HUDEP-2 (cell line): ENCODE measurements around the gene IQGAP3.
A peak's percentile ranks its signal among the peaks of the same experiment; 100 is the strongest.

Experiments used
- DNase-seq, 76 experiments: peaks; one replicate each; lab custom pipeline; 2025; ENCODE audit not compliant: unreplicated experiment in 76 of 76; lab: John Stamatoyannopoulos, UW

Gene IQGAP3

DNA sequence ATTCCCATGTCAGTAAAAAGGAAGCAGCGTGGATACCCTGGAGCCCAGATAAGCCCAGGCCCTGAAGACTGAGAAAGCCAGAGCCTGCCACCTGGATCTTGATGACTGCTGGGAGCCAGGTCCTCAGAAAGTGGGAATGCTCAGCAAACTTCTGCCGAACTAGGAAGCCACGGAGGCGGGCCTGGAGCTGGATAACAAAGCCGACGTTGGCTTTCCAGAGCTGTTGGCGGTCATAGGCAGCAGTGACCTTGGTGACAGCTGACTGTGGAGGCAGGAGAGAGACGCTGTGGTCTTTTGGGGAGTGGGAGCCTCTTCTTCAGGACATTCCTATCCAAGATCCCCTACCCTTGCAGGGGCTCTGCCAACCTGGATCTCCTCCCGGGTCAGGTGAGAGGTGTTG, 24.4 kb downstream of the IQGAP3 start:
- no peak for DNase-seq

DNA sequence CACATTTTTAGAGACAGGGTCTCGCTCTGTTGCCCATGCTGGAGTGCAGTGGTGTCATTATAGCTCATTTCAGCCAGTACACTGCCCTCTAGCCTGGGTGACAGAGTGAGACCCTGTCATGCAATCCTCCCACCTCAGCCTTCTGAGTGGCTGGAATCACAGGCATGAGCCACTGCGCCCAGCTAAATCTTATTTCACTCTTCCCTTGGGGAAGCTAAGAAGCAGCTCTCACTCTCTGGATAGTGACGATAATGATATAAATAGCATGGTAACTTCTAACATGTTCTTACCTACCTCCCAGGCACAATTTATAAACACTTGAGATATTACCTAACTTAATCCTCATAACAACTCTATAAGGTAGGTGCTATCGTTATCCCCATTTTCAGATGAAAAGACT, 24.9 kb downstream of the IQGAP3 start:
- DNase-seq = no peak

DNA sequence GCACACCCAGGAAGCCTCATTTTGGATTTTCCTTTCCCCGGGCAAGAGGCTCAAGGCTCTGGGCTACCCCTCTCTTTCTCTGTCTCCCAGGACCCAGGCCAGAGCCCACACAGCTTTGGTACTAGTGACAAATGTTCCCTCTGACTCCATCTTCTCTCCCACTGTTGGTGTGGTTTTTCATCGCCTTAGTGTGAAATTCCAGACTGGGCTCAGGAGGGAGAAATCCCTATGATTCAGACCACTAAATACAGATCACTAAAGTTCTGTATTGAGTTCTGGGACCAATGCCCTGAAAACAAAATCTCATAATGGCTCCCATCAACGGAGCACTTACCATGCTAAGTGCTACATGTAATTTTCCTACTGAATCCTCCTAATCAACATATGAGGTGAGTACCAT, 26.1 kb downstream of the IQGAP3 start:
- no peak for DNase-seq

DNA sequence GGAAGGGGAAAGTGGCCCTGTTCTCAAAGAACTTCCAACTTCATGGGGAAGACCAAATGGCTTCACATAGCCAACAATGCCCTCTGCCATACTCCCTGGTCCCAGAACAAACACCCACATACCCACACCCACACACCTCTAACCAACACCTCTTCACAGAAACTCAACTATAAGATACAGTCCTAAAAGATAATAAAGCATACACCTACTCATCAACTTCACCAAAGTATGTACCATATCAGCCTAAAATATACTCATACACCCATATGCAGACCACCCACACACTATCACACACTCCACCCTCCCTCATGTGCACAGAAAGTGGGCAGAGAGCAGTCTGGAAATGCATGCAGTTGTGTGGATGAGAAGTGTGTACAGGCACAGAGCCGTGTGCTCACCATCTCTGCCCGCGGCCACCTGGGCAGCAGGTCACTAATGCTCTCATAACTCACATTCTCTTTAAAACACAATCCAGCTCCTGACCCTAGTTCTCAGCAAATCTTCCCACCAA, 27.7 kb downstream of the IQGAP3 start:
- no peak for DNase-seq

DNA sequence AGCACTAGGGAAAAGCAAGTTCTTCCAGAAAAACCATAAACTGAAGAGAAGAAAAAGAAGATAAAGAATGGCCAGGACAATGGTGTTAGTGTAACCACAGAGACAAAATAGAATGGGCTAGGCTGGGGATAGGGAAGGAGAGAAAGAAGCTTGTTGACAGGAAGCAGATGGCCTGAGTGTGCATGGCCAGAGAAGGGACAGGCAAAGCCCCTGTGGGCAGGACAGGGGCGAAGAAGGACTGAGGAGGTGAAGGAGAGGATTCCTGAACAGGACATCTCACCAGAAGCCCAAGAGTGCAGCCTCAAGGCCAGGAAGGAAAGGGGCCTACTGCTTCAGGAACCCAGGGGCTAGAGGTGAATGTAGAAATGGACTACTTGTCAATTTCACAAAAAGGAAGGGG, 29.3 kb downstream of the IQGAP3 start:
- no peak for DNase-seq

DNA sequence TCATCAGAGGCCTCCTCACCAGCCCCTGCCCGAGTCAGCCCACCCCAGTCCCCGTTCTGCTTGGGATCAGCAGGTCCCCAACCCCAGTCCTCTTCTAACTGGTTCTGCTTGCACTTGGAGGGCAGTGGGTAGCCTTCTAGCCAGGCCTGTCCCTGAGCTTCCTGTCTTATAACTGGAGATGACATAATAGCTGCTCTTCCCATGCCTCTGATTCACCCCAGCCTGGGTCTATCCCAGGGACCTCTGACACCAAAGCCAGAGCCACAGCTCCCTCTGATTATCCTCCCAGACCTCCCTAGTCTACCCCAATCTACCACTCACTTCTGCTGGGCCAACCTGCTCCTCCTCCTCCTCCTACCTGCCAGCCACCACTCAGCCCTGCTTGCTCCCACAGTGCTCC, 31.4 kb downstream of the IQGAP3 start:
- no peak for DNase-seq

DNA sequence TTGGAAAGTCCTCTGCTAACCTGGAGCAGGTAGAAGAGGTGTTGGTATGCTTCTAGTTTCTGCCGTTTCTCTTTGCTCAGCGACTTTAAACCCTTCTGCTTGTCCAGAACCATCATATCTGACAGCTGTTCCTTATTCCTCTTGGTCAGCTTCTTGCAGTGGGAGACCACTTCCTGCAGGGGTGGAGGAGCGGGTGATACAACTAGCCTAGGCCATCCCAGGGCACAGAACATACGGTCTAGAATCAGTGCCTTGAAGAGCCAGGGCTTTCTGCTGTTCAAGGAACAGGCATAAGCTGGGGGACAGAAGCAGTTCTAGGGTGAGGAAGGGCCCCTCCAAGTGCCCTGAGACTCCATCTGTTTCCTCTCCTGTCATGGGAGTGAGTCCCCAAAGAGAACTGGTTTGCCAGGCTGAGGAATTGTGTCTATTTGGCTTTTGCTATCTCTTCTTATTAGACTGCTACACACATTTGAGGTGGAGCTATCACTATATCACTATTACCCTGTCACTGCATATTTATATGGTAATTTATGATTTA, 32.5 kb downstream of the IQGAP3 start:
- DNase-seq = no peak

DNA sequence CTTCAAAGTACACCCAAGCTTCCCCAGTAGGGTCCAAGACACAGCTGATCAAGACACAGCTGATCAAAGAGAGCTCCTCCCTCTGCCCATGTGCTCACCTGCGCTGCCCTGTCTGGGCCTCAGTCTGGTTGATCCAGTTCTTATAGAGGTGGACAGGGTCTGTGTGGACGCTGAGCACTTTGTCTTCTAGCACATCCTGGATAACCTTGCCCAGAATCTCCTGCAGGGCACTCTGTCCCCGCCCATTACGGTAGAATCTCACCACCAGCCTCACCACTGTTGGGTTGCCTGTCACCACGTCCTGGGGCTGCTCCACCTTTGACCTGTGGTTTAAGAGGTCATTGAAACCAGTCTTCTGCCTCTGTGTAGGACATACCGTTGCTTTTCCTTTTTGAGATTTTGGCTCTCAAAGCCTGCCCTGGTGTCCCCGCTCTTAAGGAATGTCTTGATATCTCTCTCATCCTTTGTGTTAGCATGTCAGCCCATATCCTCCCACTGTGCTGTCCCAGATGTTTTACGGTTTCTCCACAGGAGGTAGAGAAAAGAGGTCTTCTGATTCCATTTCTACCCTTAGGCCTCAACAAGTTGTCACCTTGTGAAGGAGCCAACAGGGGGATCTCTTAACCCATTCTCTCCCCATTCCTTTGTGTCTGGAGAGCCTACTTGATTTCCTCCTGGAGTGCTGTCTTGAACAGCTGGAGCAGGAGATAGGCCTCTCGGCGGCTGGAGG, 33.5 kb downstream of the IQGAP3 start:
- DNase-seq = no peak

DNA sequence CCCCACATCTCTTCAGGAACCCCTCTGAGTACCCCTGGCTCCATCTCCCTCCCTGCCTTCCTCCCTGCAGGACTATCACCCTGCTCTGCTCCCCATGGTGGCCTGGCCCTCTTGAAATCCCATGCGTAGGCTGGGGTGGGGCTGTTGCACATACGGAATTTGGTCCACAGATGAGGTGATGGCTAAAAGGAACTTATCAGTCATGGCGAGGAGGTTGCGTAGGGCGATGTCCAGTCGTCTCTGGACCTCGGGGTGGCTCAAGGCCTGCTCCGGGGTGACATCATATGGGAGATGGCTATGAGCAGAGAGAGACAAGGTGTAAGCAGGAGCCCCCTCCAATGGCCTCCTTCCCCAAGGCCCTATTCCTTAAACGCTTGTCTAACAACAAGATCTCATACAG, 35.3 kb downstream of the IQGAP3 start:
- DNase-seq = no peak

DNA sequence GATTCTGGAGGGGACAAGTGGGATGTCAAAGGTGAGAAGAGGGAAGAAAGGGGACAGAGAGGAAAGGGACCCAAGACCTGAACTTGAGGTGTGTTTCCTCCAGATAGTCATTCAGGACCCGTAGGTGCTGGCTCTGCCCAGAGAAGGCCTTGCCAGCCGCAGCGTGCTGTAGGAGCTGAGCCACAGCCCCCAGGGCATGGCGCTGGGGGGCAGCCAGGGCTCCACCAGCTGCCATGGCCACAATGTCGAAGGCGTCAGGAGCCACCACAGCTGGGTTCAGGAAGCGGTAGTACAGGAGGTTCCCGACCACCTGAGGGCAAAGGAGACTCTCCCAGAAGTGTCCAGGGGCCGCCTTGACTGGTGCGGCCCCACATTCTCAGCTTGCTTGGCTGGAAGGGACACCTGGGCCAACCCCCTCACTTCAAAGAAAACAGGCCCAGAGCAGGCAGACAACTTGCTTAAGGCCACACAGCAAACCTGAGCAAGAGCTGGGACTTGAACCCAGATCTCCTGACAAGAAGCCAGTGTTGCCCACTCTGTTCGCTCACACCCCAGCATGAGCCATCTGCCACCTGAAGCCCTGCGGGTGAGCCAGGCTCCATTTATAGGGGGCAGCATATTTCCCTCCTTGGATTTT, 37.8 kb downstream of the IQGAP3 start:
- DNase-seq = no peak

DNA sequence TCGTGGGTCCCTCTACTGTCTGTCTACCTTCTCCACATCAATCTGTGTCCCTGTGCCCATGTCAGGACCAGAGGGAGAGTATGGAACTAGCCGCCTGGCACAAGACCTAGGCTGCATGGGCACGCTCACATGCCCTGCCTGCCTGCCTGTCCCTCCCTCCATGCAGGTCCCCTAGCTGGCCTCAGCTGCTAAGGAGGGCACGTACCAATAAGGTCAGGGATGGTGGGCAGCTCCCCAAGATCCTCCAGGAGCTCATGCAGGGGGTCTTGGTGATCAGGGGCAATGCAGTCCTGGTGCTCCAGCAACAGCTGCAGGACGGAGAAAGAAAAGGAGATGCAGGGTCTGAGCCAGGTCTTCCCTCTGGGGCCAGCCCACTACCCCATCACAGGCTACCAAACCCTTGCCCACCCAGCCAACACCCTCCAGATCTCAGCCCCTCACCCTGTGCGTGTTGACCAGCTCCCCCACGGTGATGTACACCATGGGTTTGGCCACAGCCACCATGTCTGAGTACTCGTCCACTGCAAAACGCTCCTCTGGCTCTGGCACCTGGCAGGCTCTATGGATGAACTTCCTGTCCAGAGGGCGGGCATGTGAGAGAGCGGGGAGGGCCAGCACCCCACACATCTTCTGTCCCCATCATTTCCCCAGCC, 38.7 kb downstream of the IQGAP3 start:
- DNase-seq = no peak

DNA sequence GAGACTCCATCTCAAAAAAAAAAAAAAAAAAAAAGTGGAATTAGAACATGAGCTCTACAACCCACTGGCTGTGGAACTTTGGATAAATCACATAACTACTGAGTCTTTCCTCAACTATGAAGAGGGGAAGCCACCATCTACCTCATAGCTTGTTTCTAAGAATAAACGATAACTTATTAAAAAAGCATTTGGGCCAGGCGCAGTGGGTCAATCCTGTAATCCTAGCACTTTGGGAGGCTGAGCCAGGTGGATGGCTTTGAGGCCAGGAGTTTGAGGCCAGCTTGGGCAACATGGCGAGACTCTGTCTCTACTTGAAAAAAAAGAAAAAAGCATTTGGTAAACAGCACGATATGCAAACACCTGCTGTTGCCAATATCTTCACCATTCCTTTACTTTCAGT, 40.0 kb downstream of the IQGAP3 start:
- DNase-seq = no peak

DNA sequence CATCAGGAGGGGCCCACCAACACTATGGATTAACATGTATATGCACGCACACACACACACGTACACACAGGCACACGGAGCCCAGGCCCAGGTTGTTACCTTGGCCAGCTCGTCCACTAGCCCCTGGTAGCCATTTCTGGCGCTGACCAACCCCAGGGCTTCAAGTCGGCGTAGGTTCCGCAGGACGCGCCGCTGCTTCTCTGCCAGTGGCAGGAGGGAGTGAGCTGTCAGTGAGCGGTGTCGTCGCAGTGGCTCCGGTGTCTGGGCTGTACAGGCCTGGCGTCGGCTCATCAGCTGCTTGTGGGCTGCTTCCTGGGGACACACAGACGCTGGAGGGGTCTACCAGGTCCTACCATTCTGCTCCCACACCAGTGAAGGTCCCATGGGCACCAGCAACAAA, 42.4 kb downstream of the IQGAP3 start:
- DNase-seq = no peak

DNA sequence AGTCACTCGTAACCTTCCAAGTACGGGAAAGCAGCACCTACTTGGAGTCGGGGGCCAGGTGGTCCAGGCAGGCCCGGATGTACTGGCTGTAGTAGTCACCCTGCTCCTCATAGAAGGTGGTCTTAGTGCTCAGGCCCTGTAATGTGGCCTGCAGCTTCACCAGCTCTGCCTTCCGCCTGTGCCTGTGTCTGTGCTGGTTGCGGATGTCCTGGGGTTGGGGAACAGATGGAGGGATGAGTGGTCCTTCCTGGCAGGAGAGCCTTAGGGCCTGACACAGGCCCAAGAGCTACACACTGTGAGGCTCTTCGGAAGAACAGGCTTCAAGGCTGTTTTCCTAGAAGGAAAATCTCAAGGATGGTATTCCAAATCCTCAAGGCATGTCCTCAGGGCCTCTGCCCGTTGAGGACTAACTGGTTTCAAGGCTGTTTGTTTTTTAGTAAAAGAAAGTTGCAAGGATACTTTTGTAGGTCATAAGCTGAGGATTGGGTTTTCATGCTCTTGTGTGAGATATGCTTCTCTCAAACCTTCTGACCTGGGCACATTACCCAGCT, 43.4 kb downstream of the IQGAP3 start:
- DNase-seq = no peak

DNA sequence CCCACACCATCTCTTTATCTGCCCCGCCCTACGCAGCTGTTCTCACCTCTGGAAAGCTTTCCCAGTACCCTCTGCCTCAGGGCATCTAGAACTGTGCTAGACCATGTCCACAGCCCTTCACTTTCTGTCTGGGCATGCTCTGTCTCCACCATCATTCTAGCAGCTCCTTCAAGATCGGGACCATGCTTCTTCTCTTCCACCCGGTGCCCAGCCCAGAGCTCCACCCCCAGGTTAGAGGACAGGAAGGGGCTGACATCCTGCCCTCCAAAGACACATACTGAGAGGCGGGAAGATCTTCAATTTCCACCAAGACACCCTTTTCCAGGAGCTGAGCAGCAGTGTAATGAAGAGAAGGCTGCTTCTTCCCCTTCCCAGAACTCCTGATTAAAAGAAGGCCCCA, 44.1 kb downstream of the IQGAP3 start:
- DNase-seq = no peak

DNA sequence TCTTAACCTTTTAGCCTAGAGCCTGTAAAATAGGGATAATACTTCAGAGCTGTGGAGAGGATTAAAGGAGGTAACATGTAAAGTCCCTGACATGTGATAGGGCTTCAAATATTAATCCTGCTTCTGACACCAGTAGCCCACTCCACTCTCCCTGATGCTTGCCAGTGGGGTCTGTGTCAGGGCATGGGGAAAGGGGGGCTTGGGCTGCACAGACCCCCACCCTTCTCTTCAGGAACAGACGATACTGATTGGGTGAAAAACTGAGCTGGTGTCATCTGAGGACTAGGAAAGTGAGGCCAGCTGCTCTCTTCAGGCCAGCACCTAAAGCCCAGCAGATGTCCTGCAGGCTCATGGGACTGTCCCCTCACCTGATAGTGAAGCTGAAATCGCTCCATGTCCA, 44.8 kb downstream of the IQGAP3 start:
- DNase-seq = no peak

DNA sequence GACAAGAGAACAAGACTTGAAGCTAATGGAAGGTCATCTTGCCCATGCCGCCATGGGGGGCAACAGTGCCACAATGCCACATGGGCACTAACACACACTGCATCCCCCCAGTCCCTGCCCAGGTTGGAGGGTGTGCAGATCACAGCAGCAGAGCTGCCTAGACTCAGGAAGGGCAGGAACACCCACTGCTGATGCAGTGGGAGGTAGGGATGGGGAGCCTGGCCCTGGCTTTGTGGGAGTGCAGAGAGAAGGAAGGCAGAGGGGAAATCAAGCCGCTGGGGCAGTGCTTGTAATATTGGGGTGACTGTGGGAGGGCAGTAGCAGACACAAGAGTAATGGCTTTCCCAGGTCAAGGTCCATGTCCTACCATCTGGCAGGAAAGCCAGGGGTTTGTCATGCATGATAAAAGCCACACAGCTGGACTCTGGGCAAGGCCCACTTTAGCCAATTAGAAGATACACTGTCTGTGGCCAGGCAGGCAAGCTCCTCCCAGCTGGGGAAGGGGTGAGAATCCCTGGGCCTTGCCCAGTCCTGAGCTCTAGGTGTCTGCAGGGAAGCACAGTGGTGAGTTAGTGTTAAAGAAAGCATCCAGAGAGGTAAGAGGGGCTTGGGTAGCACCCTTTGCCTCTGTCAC, 46.4 kb downstream of the IQGAP3 start:
- DNase-seq = no peak

DNA sequence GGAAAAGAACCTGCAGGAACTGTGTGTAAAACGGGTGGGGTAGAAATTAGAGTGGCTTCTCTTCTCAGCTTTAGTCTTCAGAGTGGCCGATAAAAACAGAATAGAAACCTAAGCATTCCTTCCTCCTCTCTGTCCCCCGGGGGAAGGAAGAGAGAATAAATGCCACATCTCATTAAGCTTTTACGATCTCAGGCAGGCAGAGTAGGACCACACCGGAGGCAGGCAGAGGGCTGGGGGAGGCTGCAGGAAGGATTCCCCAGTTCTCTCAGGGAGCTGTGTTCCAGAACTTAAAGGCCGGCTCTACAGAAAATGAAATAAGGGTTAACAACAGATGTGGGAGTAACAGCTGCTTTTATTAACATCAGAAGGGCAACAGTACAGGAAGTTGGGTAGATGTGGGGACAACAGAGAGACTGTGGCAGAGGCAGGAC, 47.3 kb downstream of the IQGAP3 start:
- no peak for DNase-seq

DNA sequence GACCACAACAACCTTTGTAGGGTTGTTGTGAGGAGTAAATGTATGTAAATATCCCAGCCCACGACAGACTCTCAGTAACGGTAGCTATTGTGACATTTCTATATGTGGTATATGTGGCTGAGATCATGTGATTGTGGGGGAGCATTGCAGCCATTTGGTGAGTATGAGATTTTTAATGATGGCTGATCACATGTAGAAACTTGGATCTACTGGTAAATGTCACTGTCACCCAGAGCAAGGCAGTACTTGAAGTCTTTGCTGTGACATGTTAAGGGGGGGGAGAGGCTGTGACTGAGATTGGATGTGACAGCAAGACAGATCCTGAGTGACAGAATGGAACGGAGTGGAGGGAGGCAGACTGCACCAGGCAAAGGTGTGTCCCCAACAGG, 47.9 kb downstream of the IQGAP3 start:
- DNase-seq = no peak

DNA sequence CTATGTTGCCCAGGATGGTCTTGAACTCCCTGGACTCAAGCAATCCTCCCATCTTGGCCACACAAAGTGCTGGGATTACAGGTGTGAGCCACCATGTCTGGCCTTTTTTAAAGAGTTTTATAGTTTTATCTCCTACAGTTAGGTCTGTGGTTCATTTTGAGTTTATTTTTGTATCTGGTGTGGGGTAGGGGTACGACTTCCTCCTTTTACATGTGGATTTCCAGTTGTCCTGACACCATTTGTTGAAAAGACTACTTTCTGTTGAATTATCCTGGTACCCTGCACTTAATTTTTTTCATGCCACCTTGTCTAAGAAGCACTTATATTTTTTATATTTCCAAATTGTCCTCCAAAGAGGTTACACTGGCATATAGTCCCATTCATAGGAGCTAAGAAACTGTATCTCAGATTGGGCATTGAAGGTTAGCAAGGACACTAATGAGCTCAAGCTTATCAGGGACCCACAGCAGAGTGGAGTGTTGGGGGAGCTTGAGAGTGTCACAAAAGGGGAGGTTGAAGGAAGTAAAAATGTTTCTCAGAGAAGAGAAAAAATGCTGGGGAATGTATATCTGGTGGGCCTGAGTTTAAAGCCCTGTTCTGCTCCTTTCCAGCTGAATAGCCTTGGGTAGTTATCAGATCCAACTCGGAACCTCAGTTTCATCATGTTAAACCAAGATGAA, 48.4 kb downstream of the IQGAP3 start:
- peak in 7 of 76 experiments; percentile 5 to 28 (median 11) for DNase-seq
